Neuronal stem cell (in vitro differentiated cells): ENCODE data around the gene HDAC4.

Experiments used
- DNase-seq: peaks from one replicate; pipeline ENCODE4 v3.0.0-alpha.2; 2013; ENCODE audit warnings: low spot score
- H2AFZ ChIP-seq: one replicate; pipeline ENCODE4 v1.6.1; 2013; ENCODE audit warnings: mild to moderate bottlenecking, low read length, inconsistent platforms
- H2AK5ac ChIP-seq: 2 replicates; pipeline ENCODE4 v1.6.1; 2013; ENCODE audit warnings: low read depth, mild to moderate bottlenecking, inconsistent platforms, low read length, moderate library complexity, mixed read lengths
- H2BK120ac ChIP-seq: 2 replicates; pipeline ENCODE4 v1.6.1; 2013; ENCODE audit warnings: low read depth, mild to moderate bottlenecking, inconsistent platforms, low read length, moderate library complexity, mixed read lengths
- H2BK12ac ChIP-seq: one replicate; pipeline ENCODE4 v1.6.1; 2013; ENCODE audit warnings: low read length, inconsistent platforms
- H2BK15ac ChIP-seq: 2 replicates; pipeline ENCODE4 v1.6.1; 2013; ENCODE audit warnings: mild to moderate bottlenecking, low read length, inconsistent platforms, mixed read lengths
- H2BK5ac ChIP-seq: one replicate; pipeline ENCODE4 v1.6.1; 2013; ENCODE audit warnings: inconsistent platforms, mild to moderate bottlenecking, low read length, moderate library complexity
- H3K14ac ChIP-seq: one replicate; pipeline ENCODE4 v1.6.1; 2013; ENCODE audit warnings: low read length, inconsistent platforms
- H3K18ac ChIP-seq: 2 replicates; pipeline ENCODE4 v1.6.1; 2013; ENCODE audit warnings: low read length, inconsistent platforms
- H3K23ac ChIP-seq: 2 replicates; pipeline ENCODE4 v1.6.1; 2013; ENCODE audit warnings: low read depth, mild to moderate bottlenecking, mixed read lengths, low read length, inconsistent platforms; ENCODE audit not compliant: poor library complexity
- H3K27ac ChIP-seq: replicated peaks from 3 replicates; pipeline ENCODE4 v1.5.1; 2013; ENCODE audit warnings: low read length, inconsistent platforms
- H3K27me3 ChIP-seq, 3 experiments: 2 replicates each; pipeline ENCODE4 v1.6.1; 2013; ENCODE audit warnings: low read length in 3 of 3, mild to moderate bottlenecking in 2 of 3, inconsistent platforms in 1 of 3, low read depth in 1 of 3, mixed read lengths in 1 of 3, moderate library complexity in 1 of 3; ENCODE audit not compliant: control insufficient read depth in 3 of 3, insufficient read depth in 3 of 3
- H3K36me3 ChIP-seq, 2 donors: replicated peaks in 1 of 2; 2 replicates each; pipeline ENCODE4 v1.6.1; 2013; ENCODE audit warnings: low read length in 2 of 2; ENCODE audit not compliant: control insufficient read depth in 2 of 2, insufficient read depth in 2 of 2
- H3K4ac ChIP-seq: 2 replicates; pipeline ENCODE4 v1.6.1; 2013; ENCODE audit warnings: inconsistent platforms, mild to moderate bottlenecking, low read length, moderate library complexity
- H3K4me1 ChIP-seq, 2 donors: 1 replicate in 1 of 2; 2 replicates in 1 of 2; pipeline ENCODE4 v1.6.1; 2013; ENCODE audit warnings: low read length in 2 of 2, low read depth in 1 of 2; ENCODE audit not compliant: control insufficient read depth in 2 of 2, insufficient read depth in 1 of 2
- H3K4me2 ChIP-seq: one replicate; pipeline ENCODE4 v1.6.1; 2013; ENCODE audit warnings: mild to moderate bottlenecking, low read length, inconsistent platforms; ENCODE audit not compliant: insufficient read depth, poor library complexity, severe bottlenecking
- H3K4me3 ChIP-seq, 2 donors: 2 replicates each; pipeline ENCODE4 v1.5.1; 2013; ENCODE audit warnings: low read length in 2 of 2, mild to moderate bottlenecking in 2 of 2, inconsistent platforms in 1 of 2, moderate library complexity in 1 of 2
- H3K79me1 ChIP-seq: one replicate; pipeline ENCODE4 v1.6.1; 2013; ENCODE audit warnings: low read depth, mild to moderate bottlenecking, inconsistent platforms, low read length, moderate library complexity
- H3K9ac ChIP-seq: one replicate; pipeline ENCODE4 v1.6.1; 2013; ENCODE audit warnings: mild to moderate bottlenecking, low read depth, low read length, inconsistent platforms; ENCODE audit not compliant: poor library complexity
- H3K9me3 ChIP-seq, 2 donors: replicated peaks in 1 of 2; 2 replicates each; pipeline versions ENCODE3 to v1.6.1; 2013; ENCODE audit warnings: low read length in 2 of 2, mild to moderate bottlenecking in 2 of 2, inconsistent platforms in 1 of 2, low read depth in 1 of 2, mixed read lengths in 1 of 2, moderate library complexity in 1 of 2; ENCODE audit not compliant: control insufficient read depth in 2 of 2, insufficient read depth in 1 of 2
- H4K8ac ChIP-seq: one replicate; pipeline ENCODE4 v1.6.1; 2013; ENCODE audit warnings: low read depth, mild to moderate bottlenecking, inconsistent platforms, low read length, moderate library complexity
- H4K91ac ChIP-seq: one replicate; pipeline ENCODE4 v1.6.1; 2013; ENCODE audit warnings: low read length, low read depth, mild to moderate bottlenecking, inconsistent platforms; ENCODE audit not compliant: poor library complexity
- WGBS, 2 donors: extraction: QIAGEN DNeasy Blood & Tissue Kit; methylation state at CpG; one replicate each; pipeline ENCODE4 v1.1.7; 2013; ENCODE audit warnings: missing lambda C conversion rate in 2 of 2, mixed read lengths in 1 of 2; ENCODE audit not compliant: insufficient read length in 2 of 2, insufficient replicate concordance in 1 of 2; ENCODE audit errors: extremely low coverage in 2 of 2; 5-methylcytosine and 5-hydroxymethylcytosine counted together

Gene HDAC4

GRCh38 chr2:239067196-239067865 is 333.5 kb downstream of the HDAC4 start:
- Histone ChIP-seq H3K4me3 (peak overlapping the region in 1 of 2 donors; percentile 34), H3K9me3 (peaks cover 0 to 6% of the 10 kb centered on the region in 2 donors), H3K36me3 (peaks cover 12 to 58% of the 10 kb centered on the region in 2 donors), H2BK15ac (no peak overlapping the region), H2BK12ac (no peak overlapping the region), H3K14ac (no peak overlapping the region), H3K4ac (no peak overlapping the region), H3K79me1 (no peaks in the 10 kb centered on the region), H3K27ac (no peak overlapping the region), H3K27me3 (no peaks in the 10 kb centered on the region), H3K9ac (no peak overlapping the region), H2BK5ac (no peak overlapping the region), H2AK5ac (no peak overlapping the region), H2AFZ (no peak overlapping the region), H4K8ac (no peak overlapping the region), H3K23ac (no peak overlapping the region), H3K4me2 (no peak overlapping the region), H2BK120ac (no peak overlapping the region), H4K91ac (no peak overlapping the region), H3K4me1 (peaks cover 0 to 6% of the 10 kb centered on the region in 2 donors), H3K18ac (no peak overlapping the region)
- no CpG with 5 or more reads among the region's 28 CpGs for WGBS, 2 donors
- no peak for DNase-seq

GRCh38 chr2:239066597-239066996 is 334.2 kb downstream of the HDAC4 start:
- Histone ChIP-seq H2BK12ac (no peak overlapping the region), H3K9me3 (peaks cover 0 to 6% of the 10 kb centered on the region in 2 donors), H3K23ac (peak overlapping the region; percentile 8), H3K14ac (peak overlapping the region; percentile 75), H2BK120ac (no peak overlapping the region), H2BK15ac (no peak overlapping the region), H3K4ac (no peak overlapping the region), H3K27ac (no peak overlapping the region), H4K91ac (no peak overlapping the region), H2AFZ (no peak overlapping the region), H3K4me3 (no peak overlapping the region), H3K36me3 (peaks cover 10 to 51% of the 10 kb centered on the region in 2 donors), H3K4me2 (no peak overlapping the region), H2AK5ac (no peak overlapping the region), H3K4me1 (peaks cover 0 to 6% of the 10 kb centered on the region in 2 donors), H3K9ac (no peak overlapping the region), H3K18ac (no peak overlapping the region), H3K79me1 (no peaks in the 10 kb centered on the region), H4K8ac (no peak overlapping the region), H2BK5ac (no peak overlapping the region), H3K27me3 (no peaks in the 10 kb centered on the region)
- WGBS, 2 donors: no CpG with 5 or more reads among the region's 24 CpGs
- DNase-seq: no peak

- WGBS, 2 donors: no CpG with 5 or more reads among the region's 11 CpGs
- no peak overlapping the region for H2BK5ac ChIP-seq
- peaks cover 13 to 51% of the 10 kb centered on the region in 2 donors for H3K36me3 ChIP-seq
- H4K91ac ChIP-seq: no peak overlapping the region
- DNase-seq: no peak
- H3K4ac ChIP-seq: no peak overlapping the region
- no peak overlapping the region for H2BK120ac ChIP-seq
- peaks cover 0 to 6% of the 10 kb centered on the region in 2 donors for H3K9me3 ChIP-seq
- H3K9ac ChIP-seq: no peak overlapping the region
- H3K14ac ChIP-seq: no peak overlapping the region
- H3K4me3 ChIP-seq: no peak overlapping the region
- H3K4me2 ChIP-seq: no peak overlapping the region
- H3K18ac ChIP-seq: no peak overlapping the region
- peaks cover 4% of the 10 kb centered on the region for H3K79me1 ChIP-seq
- H3K27me3 ChIP-seq: peaks cover 0 to 4% (median 0%) of the 10 kb centered on the region in 3 experiments
- H3K23ac ChIP-seq: no peak overlapping the region
- H3K4me1 ChIP-seq: peaks cover 0 to 11% of the 10 kb centered on the region in 2 donors
- no peak overlapping the region for H2BK12ac ChIP-seq
- H3K27ac ChIP-seq: no peak overlapping the region
- H2BK15ac ChIP-seq: no peak overlapping the region
- H4K8ac ChIP-seq: no peak overlapping the region
- H2AK5ac ChIP-seq: no peak overlapping the region
- H2AFZ ChIP-seq: no peak overlapping the region
Observed at GRCh38 chr2:239065962-239066361, 334.9 kb downstream of the HDAC4 start.

- Histone ChIP-seq H2BK5ac (peak overlapping the region; percentile 35), H3K4me1 (peaks cover 0 to 11% of the 10 kb centered on the region in 2 donors), H3K23ac (peak overlapping the region; percentile 69), H3K18ac (no peak overlapping the region), H2AK5ac (no peak overlapping the region), H3K4me3 (no peak overlapping the region), H2AFZ (no peak overlapping the region), H2BK120ac (no peak overlapping the region), H3K79me1 (peaks cover 5% of the 10 kb centered on the region), H3K9me3 (peaks cover 0 to 6% of the 10 kb centered on the region in 2 donors), H2BK12ac (no peak overlapping the region), H2BK15ac (no peak overlapping the region), H3K4me2 (no peak overlapping the region), H3K36me3 (peaks cover 13 to 48% of the 10 kb centered on the region in 2 donors), H3K27ac (no peak overlapping the region), H3K14ac (no peak overlapping the region), H3K9ac (no peak overlapping the region), H4K91ac (no peak overlapping the region), H4K8ac (no peak overlapping the region), H3K27me3 (peaks cover 0 to 4% (median 0%) of the 10 kb centered on the region in 3 experiments), H3K4ac (no peak overlapping the region)
- no peak for DNase-seq
- no CpG with 5 or more reads among the region's 11 CpGs for WGBS, 2 donors
Observed at GRCh38 chr2:239065537-239065936, 335.3 kb downstream of the HDAC4 start.
